T-helper 9 cell (primary cell): ENCODE measurements around the gene SLC49A4.
A peak's percentile ranks its signal among the peaks of the same experiment; 100 is the strongest.
"Not testable (repeated sequence)": the region's sequence is repeated elsewhere in the genome, so short reads cannot be mapped to it uniquely, and the experiment has no call there.

ENCODE experiments used
- DNase-seq: peaks from one replicate; pipeline ENCODE4 v3.0.0-alpha.2; 2020
- total RNA-seq, 2 donors: gene quantifications; one replicate each; lab custom pipeline; 2026; lab: John Stamatoyannopoulos, UW

Gene SLC49A4, protein sequence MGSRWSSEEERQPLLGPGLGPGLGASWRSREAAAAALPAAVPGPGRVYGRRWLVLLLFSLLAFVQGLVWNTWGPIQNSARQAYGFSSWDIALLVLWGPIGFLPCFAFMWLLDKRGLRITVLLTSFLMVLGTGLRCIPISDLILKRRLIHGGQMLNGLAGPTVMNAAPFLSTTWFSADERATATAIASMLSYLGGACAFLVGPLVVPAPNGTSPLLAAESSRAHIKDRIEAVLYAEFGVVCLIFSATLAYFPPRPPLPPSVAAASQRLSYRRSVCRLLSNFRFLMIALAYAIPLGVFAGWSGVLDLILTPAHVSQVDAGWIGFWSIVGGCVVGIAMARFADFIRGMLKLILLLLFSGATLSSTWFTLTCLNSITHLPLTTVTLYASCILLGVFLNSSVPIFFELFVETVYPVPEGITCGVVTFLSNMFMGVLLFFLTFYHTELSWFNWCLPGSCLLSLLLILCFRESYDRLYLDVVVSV
- total RNA-seq: 7.7 to 8.8 reads per million in 2 donors

DNA sequence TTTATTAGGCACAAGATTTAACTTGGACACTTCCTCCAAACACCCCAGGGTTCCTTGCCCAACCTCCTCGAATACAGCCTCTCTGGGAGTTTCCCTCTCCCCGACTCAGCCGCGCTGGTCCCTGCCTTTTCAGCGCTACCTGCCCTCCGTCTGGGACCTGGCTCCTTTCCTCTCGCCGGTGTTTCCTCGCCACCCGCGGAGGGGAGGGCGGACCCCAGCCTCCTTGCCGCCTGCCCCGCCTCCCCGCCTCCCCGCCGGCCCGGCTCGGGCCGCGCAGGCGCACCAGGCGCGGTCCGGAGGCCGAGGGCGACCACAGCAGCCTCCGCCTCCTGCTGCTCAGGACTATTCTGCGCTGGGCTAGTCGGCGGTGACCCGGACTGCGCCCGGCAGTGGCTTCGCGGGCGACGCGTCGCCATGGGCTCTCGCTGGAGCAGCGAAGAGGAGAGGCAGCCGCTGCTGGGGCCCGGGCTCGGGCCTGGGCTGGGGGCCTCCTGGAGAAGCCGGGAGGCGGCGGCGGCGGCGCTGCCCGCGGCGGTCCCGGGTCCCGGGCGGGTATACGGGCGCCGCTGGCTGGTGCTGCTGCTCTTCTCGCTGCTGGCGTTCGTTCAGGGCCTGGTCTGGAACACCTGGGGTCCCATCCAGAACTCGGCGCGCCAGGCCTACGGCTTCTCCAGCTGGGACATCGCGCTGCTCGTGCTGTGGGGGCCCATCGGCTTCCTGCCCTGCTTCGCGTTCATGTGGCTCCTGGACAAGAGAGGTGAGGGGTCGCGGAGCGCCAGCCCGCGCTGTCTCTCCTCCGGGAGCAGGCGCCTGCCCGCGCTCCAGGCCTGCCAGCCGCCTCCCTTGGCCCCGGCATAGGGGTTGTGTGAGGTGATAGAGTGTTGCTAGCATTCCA lies at the start of gene SLC49A4:
Gene SLC49A4 (plus strand): TSS at position 291 of the 895 bp plus-strand sequence. CDS start 124 bp downstream, at position 415.
- peak; percentile 59 for DNase-seq

DNA sequence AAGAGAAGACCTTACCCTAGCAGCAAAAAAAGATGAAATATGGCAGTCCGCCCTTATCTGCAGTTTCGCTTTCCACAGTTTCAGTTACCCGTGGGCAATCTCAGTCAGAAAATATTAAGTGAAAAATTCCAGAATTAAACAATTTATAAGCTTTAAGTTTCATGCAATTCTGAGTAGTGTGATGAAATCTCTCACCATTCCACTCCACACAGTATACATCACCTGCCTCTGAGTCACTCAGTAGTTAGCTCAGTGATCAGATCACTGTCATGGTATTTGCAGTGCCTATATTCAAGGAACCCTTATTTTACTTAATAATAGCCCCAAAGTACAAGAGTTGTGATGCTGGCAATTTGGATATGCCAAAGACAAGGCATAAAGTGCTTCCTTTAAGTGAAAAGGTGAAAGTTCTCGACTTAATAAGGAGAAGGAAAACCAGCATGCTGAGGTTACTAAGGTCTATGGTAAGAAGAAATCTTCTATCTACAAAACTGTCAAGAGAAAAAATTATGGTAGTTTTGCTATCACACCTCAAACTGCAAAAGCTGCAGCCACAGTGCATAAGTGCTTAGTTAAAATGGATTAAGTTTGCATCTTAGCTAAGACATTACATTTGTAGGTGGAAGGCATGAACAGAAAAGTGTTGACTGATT lies 49.4 kb upstream of the SLC49A4 start:
- no peak for DNase-seq

DNA sequence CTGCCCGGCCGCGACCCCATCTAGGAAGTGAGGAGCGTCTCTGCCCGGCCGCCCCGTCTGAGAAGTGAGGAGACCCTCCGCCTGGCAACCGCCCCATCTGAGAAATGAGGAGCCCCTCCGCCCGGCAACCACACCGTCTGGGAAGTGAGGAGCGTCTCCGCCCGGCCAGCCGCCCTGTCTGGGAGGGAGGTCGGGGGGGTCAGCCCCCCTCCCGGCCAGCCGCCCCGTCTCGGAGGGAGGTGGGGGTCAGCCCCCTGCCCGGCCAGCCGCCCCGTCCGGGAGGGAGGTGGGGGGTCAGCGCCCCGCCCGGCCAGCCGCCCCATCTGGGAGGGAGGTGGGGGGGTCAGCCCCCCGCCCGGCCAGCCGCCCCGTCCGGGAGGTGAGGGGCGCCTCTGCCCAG lies 47.6 kb upstream of the SLC49A4 start:
- DNase-seq: not testable (repeated sequence)

DNA sequence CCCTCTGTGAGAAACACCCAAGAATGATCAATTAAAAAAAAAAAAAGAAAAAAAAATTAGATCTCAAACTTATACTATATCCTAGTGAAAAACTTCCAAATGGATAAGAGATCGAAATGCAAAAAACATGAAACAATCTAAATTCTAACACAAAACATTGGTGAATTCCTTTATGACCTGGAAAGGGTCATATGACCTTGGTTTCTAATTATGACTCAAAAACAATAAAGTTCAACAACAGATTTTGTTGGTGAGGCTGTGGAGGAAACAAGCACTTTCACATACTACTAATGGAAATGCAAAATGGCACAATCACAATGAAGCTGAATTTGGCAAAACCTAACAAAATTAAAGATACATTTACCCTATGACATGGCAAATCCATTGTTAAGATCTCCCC lies 46.5 kb upstream of the SLC49A4 start:
- no peak for DNase-seq

DNA sequence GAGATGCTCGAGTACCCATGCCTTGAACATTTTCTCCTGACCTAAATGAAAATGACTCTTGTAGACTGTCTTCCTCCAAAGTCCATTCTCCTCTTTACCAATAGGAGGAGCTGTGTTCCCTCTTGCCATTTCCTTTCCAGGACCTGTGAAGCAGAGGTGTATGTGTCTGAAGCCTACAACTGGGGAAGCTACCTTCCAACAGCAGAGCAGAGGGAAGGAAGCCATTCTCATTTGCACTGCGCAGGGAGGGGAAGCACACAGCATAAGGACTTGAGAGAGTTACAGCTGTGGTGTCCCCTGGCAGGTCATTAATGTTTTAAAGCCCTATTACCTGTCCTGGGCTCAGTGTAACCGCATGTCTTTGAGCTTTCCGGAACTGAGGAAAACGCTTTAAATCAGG lies 39.9 kb upstream of the SLC49A4 start:
- DNase-seq: no peak

DNA sequence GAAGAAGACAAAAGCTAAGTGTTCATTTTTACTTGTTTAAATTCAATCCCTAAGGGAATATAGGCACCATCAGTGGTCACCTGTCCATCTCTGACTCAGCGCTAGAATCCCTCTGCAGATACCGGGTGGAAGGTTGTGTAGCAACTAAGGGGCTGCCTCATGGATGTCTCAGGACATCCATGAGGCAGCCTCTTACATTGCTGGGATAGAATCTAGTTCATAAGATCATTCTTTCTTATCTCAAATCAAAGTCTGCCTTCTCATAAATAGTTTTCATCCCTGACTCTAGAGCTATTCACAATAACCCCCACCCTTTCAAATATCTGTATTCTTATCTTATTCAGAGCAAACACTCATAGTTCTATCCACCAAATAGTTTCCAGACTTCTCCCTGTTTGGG lies 39.4 kb upstream of the SLC49A4 start:
- DNase-seq: no peak

DNA sequence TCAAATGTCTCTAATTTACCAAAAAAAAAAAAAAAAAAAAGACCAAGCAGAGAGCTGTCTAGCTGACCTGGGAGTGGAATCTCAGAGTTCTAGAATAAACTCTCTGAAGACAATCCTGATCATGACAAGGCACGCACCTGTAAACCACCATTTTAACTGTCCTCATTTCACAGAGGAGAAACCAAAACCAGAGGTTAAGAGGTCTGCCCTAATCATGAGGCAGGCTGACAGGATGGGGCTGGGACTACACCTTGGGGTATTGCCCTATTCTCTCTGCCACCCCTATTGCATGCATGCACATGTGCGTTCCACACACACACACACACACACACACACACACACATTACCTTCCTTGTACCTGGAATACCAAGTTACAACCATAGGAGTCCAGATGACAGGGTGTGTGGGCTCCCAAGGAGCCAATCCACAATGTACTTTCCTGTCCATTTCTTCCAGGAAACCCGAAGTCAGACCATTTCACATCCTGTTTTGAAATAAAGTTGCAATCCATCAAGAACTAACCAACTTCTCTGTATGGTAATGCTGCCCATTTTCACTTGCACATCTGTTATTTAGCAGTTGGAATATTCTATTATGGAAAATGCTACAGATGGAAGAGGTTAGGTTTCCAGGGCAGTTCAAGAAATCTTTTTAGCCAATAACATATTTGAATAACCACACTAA lies 35.9 kb upstream of the SLC49A4 start:
- no peak for DNase-seq

DNA sequence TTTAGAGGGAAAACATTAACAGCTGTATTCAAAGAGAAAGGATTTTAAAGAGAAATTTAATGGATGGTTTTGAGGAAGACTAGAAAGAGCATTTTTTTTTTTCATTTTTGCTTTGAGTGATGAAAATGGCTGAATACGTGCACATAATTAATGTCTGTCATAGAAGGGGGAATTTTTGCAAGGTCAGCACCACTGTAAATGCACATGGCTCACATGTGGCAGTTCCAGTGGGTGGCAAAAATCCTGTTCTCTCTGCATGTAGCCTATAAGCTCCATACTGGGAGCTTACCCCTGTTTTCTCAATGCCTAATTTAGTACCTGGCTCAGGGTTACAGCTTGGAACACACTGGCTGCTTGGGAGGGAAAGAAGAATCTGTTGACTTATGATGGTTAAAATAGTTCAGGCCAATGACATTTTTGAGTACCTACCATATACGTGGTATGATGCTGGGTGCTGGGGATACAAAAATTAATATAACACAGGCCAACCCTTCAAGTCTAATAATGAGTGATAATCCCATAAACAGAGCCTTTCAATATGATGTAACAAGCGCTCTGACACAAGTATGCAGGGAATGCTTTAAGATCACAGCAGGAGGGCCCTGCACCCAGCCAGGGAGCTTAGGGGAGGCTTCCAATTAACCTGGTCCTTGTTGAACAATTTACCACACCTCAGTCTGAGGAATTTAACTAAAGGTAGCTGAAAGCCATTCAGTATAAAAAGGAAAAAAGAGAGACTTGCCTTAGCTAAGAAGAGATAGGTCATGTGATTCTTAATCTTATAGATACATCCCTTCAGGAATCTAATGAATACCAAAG lies 34.2 kb upstream of the SLC49A4 start:
- DNase-seq: no peak

DNA sequence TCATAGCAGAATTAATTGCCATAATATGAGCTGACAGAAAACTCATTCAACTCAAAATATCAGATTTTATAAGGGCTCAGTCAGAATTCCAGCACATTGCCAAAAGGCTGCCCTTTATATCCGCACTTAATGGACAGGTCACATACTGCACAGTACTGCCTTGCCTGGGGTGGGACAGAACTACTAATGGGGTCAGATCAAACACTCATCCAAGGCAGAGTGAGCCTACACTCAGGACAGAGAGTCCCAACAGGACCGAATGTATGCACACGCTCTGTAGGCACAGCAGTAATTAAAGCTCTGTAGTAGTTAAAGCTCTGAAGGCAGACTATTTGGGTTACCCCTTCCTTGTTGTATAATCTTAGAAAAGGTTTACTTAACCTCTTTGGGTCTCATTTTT lies 28.4 kb upstream of the SLC49A4 start:
- no peak for DNase-seq

DNA sequence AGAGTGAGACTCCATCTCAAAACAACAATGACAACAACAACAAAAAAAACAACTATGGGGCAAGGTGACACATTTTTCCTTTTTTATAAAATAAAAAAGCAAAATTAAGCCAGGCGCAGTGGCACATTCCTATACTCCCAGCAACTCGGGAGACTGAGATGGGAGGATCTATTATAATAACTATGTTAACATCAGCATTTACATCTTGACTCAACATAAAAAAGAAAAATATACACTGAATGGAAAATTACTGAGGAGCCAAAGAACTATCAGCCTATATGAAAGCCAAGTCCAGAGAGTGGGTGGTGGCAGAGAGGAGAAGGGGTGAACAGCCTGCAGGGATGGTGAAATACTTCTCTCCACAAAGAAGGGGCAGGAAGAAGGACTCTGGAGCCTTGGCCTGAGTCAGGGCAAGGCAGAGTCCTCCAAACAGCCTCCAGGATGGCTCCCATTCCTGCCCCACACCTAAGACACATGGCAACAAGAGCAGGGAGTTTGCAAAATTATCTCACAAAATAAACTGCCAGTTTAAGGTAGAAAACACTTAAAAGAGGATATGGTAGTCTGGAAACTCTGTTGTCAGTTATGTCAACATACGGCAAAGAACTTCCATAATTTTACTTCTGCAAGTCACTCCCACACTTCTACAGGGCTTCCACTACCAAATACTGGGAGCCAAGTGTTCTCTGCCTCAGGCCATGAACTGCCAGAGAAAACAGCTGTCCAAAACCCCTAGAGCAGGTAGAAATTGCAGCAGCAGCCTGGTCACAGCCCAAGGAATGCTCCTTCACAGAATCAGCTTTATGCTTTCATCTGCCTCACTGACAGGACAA lies 27.1 kb upstream of the SLC49A4 start:
- DNase-seq: no peak

DNA sequence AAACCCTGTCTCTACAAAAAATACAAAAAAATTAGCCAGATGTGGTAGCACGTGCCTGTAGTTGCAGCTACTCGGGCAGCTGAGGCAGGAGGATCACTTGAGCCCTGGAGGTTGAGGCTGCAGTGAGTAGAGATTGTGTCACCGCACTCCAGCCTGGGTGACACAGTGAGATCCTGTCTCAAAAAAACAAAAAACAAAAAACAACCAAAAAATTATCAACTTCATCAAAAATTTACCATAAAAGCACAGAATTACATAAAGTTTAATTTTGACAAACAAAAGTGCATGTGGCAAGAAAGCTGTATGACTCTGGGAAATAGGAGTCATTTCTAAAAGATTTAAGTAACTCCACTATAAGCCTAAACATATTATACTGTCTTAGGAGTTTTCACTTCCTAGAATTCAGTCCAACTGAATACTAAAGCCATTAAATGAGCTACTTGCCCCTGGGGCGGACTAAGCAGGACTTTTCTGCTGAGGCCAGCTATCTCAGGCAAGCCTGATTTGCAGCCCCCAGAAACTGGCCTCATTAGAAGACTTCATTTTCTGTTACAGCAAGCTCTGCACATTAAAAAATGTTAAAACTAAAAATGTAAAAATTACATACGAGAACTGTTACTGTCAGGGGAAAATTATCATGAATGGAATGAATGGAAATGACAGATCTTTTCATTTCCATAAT lies 24.2 kb upstream of the SLC49A4 start:
- DNase-seq: no peak

DNA sequence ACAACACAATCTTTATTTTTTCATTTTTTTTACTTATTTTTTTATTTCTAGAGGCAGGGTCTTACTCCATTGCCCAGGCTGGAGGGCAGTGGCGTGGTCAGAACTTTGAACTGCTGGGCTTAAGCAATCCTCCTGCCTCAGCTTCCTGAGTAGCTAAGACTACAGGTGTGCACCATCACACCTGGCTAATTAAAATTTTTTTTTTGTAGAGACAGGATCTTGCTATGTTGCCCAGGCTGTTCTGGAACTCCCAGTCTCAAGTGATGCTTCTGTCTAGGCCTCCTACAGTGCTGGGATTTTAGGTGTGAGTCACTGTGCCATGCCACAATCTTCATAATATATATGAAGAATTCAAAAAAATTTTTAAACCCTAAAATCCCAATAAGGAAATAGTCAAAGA lies 22.0 kb upstream of the SLC49A4 start:
- no peak for DNase-seq

DNA sequence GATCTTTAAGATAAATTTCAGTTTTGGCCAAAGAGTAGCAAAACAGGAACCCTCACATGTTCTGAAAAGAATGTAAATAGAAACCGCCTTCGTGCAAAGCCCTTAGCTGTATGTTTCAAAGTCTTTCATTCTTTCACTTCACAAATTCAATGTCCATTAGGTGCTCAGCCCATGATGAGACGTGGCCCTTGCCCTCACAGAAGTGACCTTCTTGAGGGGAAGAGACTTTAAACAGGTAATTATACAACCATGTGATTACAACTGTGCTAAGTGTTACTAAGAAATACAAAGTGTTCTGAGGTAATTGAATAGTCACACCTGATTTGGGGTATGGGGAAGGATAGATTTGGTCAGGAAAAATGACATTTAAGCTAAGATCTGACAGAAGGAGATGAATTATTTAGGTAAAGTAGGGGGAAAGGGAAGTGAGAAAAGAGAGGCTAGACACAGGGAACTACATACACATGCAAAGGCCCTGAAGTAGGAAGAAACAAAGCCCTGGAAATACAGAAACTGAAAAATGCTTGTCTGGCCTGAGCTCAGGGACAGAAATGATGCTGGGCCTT lies 20.8 kb upstream of the SLC49A4 start:
- DNase-seq: no peak

DNA sequence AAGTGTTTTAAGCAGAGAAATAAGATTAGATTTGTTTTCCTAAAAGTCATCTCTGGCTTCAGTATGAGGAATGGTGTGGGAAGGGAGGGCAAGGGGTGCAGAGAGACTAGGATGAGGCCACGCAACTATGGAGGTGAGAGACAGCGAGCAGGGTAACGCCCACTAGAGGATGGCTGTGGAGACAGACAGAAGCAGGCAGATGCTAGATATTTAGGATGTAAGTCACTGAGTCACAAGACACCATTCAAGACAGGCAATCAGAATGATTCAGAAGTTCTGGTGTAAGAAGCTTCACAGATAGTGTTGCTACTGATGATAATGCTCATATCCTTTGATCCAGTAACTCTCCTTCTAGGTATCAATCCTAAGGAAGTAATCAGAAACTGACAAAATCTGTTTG lies 20.3 kb upstream of the SLC49A4 start:
- DNase-seq: no peak

DNA sequence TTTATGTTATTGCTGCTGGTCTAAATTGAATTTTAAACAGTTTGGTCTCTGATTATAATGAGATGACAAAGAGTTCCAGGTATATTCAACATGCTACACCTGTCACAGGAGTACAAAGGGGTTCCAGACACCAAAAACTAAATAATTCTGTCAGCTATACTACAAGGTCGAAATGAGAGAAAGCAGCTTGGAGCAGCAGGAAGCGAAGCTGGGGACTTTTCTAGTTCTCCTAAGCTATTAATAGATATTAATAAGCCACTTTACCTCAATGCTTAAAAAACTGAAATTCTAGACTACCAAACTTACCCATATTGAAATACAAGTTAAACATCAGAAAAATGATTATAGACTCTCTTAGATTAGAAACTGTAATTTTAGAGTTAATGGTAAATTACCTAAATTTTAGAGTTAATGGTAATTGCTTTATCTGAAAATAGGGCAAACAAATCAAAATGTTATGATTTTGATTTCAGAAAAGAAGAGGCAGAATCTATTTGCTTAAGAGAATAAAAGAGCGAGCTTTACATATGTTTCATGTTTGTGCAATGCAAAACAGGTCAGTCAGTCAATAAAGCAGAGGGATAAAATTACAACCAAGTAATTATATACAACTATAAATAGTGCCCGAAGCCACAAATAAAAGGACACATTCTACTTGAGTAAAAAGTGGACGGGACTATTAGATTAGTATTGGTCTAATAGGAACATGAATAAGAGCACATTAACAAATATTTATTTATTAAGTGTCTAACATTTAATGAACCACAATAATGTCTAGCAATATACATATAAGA lies 18.0 kb upstream of the SLC49A4 start:
- no peak for DNase-seq

DNA sequence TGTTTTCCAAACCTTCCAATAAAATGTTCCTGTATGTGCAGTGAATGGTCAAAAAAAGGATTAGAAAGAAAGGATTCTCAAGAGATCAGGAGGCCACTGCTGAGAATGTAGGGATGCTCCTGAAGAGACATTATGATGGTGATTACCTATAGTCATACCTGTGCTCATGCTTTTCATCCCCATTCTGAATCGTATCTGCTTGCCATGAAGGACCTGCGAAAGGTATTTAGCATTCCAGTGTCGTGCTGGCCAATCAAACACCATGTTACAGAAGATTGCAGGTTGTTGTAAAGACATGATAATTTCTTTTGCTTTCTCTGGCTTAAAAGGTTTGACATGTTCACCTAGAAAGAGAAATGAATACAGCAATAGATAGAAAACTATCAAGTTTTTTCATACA lies 17.3 kb upstream of the SLC49A4 start:
- no peak for DNase-seq

DNA sequence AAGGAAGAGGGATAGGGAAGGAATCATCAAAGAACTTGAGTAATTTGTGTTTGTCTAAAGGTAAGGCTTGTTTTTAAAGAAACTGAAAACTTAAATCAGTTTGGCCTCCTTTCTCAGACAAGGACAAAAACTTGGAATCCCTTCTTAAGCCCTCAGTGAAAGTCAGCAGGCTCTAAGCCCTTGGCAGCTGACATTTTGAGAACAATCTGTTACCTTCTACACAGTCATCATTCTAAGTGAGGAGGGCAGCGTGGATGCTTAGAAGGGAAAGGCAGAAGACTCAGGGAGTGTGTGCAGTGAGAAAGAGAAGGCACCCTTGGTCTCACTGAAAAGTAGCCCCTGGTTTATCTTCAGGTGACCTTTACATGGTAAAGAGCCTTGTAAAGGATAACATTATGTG lies 12.1 kb upstream of the SLC49A4 start:
- DNase-seq: no peak

DNA sequence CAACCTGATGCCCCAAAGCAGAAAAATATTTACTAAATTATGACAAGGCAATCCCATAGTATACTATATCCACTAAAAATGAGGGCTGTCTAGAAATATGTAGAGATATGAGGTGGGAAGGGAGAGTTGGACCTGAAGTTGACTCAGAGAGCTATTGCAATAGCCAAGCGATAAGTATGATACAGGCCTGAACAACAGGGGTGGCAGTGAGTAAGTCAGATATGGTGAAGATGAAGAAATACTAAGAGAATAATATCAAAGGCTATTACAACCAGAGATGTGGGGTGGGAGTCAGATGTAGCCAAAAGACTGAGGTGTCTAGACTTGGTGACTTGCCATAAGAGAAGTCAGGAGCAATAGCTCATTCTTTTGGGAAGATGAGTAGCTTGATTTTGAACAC lies 10.4 kb upstream of the SLC49A4 start:
- no peak for DNase-seq

DNA sequence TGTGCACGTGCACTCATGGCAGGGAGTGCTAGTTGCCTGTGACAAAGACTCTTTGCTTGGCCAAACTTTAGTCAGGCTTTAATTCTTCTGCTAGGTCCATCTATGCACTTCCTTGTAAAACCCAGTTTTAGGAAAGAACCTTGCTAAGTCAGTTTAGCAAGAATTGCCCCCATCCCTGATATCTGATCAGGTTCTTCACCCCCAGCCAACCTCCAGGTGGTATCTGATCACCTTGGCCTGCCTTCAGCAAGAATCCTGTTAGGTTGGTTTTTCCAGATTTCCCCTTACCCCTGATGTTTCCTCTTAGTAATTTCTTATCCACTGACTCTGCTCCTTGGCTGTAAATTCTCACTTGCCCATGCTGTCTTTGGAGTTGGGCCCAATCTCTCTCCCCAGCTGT lies 9.6 kb upstream of the SLC49A4 start:
- DNase-seq: no peak
